DOHH2 (cell line): ENCODE data around the gene NOTCH1.

Experiments
- H3F3A ChIP-seq: fragments of 200-600 bp; sonication (generic), shearing (Covaris generic); 2 replicates; pipeline ENCODE4 v1.6.0; 2016; ENCODE audit warnings: antibody characterized with exemption, mild to moderate bottlenecking; ENCODE audit not compliant: control insufficient read depth, insufficient read depth
- H3K27ac ChIP-seq: fragments of 200-600 bp; sonication (generic); 2 replicates; pipeline ENCODE4 v1.5.1; 2014; ENCODE audit warnings: low read depth, mild to moderate bottlenecking, low read length, moderate library complexity
- H3K27me3 ChIP-seq: fragments of 200-600 bp; sonication (generic); 2 replicates; pipeline ENCODE4 v1.6.1; 2014; ENCODE audit warnings: mild to moderate bottlenecking, low read length, mixed read lengths; ENCODE audit not compliant: control insufficient read depth
- H3K36me3 ChIP-seq: fragments of 200-600 bp; sonication (generic); 2 replicates; pipeline ENCODE4 v1.6.1; 2014; ENCODE audit warnings: mild to moderate bottlenecking, low read length, moderate library complexity, mixed read lengths; ENCODE audit not compliant: control insufficient read depth
- H3K4me1 ChIP-seq: fragments of 200-600 bp; sonication (generic); 2 replicates; pipeline ENCODE4 v1.6.1; 2014; ENCODE audit warnings: mild to moderate bottlenecking, low read length, mixed read lengths; ENCODE audit not compliant: control insufficient read depth
- H3K4me2 ChIP-seq: fragments of 200-600 bp; sonication (generic); 2 replicates; pipeline ENCODE4 v1.6.0; 2014; ENCODE audit warnings: mild to moderate bottlenecking, low read length, moderate library complexity
- H3K4me3 ChIP-seq: fragments of 200-600 bp; sonication (generic); 2 replicates; pipeline ENCODE4 v1.5.1; 2014; ENCODE audit warnings: mild to moderate bottlenecking, low read length, mixed read lengths
- H3K79me2 ChIP-seq: fragments of 200-600 bp; sonication (generic); 2 replicates; pipeline ENCODE4 v1.6.1; 2014; ENCODE audit warnings: mild to moderate bottlenecking, low read length, mixed read lengths; ENCODE audit not compliant: control insufficient read depth
- H3K9me2 ChIP-seq: fragments of 200-600 bp; sonication (generic); replicated peaks from 2 replicates; pipeline ENCODE4 v1.6.1; 2014; ENCODE audit warnings: mild to moderate bottlenecking, low read length, mixed read lengths; ENCODE audit not compliant: control insufficient read depth
- H3K9me3 ChIP-seq: fragments of 200-600 bp; sonication (generic); 2 replicates; pipeline ENCODE4 v1.6.1; 2014; ENCODE audit warnings: antibody characterized with exemption, low read length, mixed read lengths; ENCODE audit not compliant: control insufficient read depth, insufficient read depth
- H4K20me1 ChIP-seq: fragments of 200-600 bp; sonication (generic); 2 replicates; pipeline ENCODE4 v1.6.0; 2014; ENCODE audit warnings: low read depth, mild to moderate bottlenecking, antibody characterized with exemption, low read length, moderate library complexity; ENCODE audit not compliant: control insufficient read depth, insufficient read depth
- EZH2phosphoT487 ChIP-seq: fragments of 200-600 bp; sonication (generic); IDR thresholded peaks from 2 replicates; pipeline ENCODE4 v1.6.1; 2017; ENCODE audit warnings: borderline replicate concordance, mild to moderate bottlenecking, antibody characterized with exemption, low read length, moderate library complexity, mixed read lengths
- TF ChIP-seq, protein P1 (sequence below): fragments of 200-600 bp; sonication (generic); IDR thresholded peaks from one replicate; pipeline ENCODE4 v1.5.1; 2014; ENCODE audit warnings: antibody characterized with exemption, mild to moderate bottlenecking, low read depth, low read length; ENCODE audit not compliant: poor library complexity, severe bottlenecking

The NOTCH1 gene

GRCh38 chr9:136474974-136475865 is 70.6 kb downstream of the NOTCH1 start:
- Histone ChIP-seq H3K9me3 (no peaks in the 10 kb centered on the region), H3K4me3 (no peak overlapping the region), H3K4me1 (no peaks in the 10 kb centered on the region), H4K20me1 (peaks cover 15% of the 10 kb centered on the region; the same call in 1 of the 2 replicates), H3K9me2 (no peaks in the 10 kb centered on the region), H3K27ac (no peak overlapping the region), H3K79me2 (peaks cover 97% of the 10 kb centered on the region), H3F3A (no peaks in the 10 kb centered on the region), H3K4me2 (no peak overlapping the region), H3K36me3 (peaks cover 89% of the 10 kb centered on the region), H3K27me3 (no peaks in the 10 kb centered on the region)
- TF ChIP-seq, protein P1, sequence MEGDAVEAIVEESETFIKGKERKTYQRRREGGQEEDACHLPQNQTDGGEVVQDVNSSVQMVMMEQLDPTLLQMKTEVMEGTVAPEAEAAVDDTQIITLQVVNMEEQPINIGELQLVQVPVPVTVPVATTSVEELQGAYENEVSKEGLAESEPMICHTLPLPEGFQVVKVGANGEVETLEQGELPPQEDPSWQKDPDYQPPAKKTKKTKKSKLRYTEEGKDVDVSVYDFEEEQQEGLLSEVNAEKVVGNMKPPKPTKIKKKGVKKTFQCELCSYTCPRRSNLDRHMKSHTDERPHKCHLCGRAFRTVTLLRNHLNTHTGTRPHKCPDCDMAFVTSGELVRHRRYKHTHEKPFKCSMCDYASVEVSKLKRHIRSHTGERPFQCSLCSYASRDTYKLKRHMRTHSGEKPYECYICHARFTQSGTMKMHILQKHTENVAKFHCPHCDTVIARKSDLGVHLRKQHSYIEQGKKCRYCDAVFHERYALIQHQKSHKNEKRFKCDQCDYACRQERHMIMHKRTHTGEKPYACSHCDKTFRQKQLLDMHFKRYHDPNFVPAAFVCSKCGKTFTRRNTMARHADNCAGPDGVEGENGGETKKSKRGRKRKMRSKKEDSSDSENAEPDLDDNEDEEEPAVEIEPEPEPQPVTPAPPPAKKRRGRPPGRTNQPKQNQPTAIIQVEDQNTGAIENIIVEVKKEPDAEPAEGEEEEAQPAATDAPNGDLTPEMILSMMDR = no peak

DNA sequence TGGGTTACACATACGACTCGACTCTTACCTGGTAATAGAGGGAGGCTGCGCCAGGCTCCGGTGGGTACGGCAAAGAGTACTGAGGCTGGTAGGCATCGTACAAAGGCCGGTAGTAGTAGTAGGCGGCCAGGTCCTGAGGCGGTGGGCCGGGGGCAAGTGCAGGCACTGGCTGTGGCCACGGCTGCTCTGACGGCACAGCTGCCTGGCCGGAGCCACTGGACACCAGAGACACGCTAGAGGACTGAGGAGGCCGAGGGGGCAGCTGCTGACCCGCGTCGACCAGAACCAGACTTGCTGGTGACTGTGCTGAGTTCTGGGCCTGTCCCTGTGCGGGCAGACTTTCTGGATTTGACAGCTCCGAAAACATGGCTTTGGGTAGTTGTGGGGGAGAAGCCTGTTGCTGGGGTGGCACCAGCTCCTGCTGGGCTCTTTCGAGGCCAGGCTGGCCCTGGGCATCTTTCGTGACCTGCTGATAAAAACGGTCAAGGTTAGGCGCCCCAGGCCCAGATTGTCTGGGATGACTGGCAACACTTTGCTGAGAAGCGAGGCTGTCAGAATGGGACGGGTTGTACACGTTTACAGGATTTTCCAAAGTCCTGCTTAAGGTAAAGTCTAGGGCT is 71.7 kb downstream of the NOTCH1 start:
- no peak overlapping the region for H3K27ac ChIP-seq
- no peak overlapping the region for H3K4me3 ChIP-seq
- no peaks in the 10 kb centered on the region for H3K27me3 ChIP-seq
- H3K79me2 ChIP-seq = peaks cover 96% of the 10 kb centered on the region
- no peak overlapping the region for H3K4me2 ChIP-seq
- no peaks in the 10 kb centered on the region for H3K9me3 ChIP-seq
- H3F3A ChIP-seq = no peaks in the 10 kb centered on the region
- peaks cover 9% of the 10 kb centered on the region; the same call in 1 of the 2 replicates for H4K20me1 ChIP-seq
- peaks cover 92% of the 10 kb centered on the region for H3K36me3 ChIP-seq
- no peaks in the 10 kb centered on the region for H3K4me1 ChIP-seq
- no peaks in the 10 kb centered on the region for H3K9me2 ChIP-seq
- no peak for TF ChIP-seq EZH2phosphoT487
- TF ChIP-seq, protein P1 = no peak

DNA sequence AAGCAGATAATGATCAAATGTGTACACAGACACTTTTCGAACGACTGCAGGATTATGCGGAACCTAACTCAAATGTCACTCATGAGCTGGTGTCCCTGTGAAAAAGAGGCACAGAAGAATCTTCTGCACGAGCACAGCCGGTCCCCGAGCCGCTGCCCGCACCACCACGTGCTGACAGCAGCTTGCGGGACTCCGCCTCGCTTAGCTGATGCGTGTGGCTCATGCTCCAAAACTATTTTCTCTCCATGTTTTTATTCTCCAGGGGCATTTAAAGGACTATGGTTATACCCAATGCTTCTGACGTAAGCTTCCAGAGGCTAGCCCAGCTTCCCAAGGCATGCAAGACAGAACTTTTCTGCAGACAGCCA is 72.5 kb downstream of the NOTCH1 start:
- Histone ChIP-seq H3F3A (no peaks in the 10 kb centered on the region), H3K27ac (no peak overlapping the region), H3K79me2 (peaks cover 88% of the 10 kb centered on the region), H3K4me2 (no peak overlapping the region), H3K4me3 (no peak overlapping the region), H3K4me1 (no peaks in the 10 kb centered on the region), H3K9me3 (no peaks in the 10 kb centered on the region), H4K20me1 (peaks cover 9% of the 10 kb centered on the region; the same call in 1 of the 2 replicates), H3K9me2 (no peaks in the 10 kb centered on the region), H3K36me3 (peaks cover 97% of the 10 kb centered on the region), H3K27me3 (no peaks in the 10 kb centered on the region)
- TF ChIP-seq, protein P1 = no peak
- TF ChIP-seq EZH2phosphoT487 = no peak
